HG03039 (cell line): ENCODE results near the gene EIF3D.
"Not testable (repeated sequence)": the region's sequence is repeated elsewhere in the genome, so short reads cannot be mapped to it uniquely, and the experiment has no call there.

Source experiments
- ATAC-seq: cut with Tn5 transposase; IDR thresholded peaks from one replicate; pipeline ENCODE4 v1.9.1; 2021; ENCODE audit warnings: mild to moderate bottlenecking, moderate library complexity; ENCODE audit not compliant: unreplicated experiment

Gene EIF3D

DNA sequence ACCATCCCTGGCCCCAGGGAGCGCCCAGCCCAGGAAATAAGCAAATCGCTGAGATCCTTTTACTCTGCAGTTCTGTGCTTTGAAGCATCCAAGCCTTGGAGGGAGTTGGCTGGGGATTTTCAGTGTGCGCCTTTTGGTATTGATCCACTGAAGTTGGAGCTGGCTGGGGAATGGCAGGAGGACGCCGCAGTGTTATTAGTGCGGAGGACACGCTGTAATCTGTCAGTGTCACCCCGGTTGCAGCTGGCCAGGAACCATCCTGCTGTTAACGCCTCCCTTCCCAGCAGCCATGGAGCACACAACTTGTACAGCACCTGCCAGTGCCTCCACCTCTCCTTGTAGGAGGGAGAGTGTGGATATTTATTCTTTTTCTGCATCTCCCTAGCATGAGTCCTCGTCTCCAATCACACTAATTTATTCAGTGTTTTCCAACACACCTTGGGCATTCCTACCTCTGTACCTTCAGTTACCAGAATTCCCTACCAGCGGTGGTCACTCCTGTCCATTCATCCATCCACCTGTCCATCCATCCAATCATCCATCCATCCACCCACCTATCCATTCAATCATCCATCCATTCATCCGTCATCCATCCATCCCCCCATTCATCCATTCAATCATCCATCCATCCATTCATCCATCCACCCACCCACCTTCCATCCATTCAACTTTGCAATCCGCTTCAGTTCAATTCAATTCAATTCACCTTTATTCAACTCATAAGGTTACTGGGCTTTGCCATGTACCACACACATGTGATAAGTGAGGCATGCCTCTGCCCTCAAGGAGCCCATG, 21.9 kb upstream of the EIF3D start:
- no peak for ATAC-seq

GRCh38 chr22:36549033-36549432, 20.1 kb upstream of the EIF3D start:
- no peak for ATAC-seq

DNA sequence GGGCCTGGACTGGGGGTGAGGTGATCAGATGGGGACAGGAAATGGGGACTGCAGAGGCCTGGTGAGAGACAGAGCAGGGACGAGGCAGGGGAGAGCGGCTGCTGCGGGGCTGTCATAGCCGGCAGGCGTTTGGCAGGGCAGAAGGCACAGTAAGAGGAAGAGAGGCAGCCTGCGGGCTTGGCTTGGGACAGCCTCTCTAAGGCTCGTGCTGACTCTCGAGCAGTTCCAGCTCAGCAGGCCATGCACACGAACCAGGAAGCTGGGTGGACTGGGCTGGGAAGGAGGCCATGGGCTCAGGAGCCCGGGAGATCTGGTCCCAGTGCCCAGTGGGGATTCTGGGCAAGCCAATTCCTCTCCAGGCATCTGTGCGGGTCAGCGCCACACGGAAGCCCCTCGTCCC, 19.6 kb upstream of the EIF3D start:
- ATAC-seq: no peak

DNA sequence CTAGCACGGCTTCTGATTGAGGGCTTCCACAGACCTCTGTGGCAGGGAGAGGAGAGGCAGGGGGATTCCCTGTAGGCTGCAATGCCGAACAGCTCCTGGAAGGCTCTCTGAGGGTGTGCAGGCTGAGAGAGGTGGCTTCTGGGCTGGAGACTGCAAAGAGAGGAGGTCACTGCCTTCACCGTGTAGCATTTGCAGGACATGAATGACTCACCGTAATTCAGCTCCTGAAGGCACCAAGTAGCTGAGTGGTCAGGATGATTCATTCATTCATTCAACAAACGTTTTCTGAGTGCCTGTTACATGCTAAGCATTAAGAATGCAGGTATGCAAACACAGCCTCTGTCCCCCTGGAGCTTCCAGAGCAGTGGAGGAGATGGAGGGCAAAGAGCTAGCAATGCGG, 18.0 kb upstream of the EIF3D start:
- ATAC-seq: no peak

DNA sequence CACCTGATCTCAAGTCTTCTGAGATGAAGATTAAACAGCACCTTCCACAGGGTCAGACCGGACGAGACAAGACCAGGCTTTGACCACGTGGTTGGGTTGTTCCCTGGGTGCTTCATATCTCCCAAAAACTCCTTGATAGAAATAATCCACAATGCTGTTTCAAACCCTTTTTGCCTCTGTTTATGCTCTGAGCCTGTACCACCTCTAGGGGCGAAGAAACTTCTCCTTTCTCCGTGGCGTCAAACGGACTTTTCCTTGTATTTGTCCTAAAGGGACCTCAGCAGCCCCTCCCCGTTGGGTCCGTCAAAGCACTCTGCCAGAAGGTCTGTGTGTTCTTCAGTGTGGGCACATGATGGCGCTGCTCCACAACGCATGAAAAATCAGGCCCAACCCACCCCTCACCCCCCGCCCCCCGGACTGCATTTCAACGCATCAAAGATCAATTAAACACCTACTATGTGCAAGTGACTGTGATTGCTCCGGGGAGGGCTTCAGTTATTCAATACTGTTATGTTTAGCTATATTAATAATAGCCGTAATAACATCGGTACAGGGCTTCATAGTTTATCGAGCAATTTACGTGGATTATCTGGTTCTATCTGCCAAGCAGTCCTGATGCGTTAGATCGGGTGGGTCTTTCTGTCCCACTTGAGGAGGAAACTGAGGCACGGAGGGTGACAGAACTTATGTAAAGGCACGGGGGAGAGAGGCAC, 17.3 kb upstream of the EIF3D start:
- ATAC-seq: no peak

GRCh38 chr22:36544107-36544620, 15.2 kb upstream of the EIF3D start:
- no peak for ATAC-seq

DNA sequence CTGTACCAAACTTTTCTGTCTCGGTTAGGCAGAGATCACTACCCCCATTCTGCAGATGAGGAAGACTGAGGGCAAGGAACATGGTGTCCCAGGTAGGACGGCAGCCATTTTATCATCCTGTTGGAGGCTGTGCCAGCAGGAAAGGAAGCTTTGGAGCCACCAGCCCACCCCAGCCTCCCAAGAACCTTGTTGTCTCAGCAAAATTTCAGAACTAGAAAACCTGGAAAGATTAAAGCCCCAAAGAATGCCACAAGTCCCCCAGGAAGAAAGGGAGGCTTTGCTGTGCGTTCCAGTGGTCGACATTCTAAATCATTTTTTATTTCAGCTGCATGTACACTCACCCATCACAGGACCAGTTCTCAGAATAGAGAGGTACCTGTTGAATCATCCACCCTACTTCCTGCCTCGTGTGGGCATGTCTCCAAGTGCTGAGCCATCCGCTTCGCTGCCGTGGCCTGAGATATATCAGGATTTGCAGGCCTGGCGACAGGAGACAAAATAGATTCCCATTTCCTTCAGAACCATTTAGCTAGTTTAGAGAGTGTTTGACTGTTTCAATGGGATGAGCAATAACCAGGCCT, 13.0 kb upstream of the EIF3D start:
- ATAC-seq: no peak

DNA sequence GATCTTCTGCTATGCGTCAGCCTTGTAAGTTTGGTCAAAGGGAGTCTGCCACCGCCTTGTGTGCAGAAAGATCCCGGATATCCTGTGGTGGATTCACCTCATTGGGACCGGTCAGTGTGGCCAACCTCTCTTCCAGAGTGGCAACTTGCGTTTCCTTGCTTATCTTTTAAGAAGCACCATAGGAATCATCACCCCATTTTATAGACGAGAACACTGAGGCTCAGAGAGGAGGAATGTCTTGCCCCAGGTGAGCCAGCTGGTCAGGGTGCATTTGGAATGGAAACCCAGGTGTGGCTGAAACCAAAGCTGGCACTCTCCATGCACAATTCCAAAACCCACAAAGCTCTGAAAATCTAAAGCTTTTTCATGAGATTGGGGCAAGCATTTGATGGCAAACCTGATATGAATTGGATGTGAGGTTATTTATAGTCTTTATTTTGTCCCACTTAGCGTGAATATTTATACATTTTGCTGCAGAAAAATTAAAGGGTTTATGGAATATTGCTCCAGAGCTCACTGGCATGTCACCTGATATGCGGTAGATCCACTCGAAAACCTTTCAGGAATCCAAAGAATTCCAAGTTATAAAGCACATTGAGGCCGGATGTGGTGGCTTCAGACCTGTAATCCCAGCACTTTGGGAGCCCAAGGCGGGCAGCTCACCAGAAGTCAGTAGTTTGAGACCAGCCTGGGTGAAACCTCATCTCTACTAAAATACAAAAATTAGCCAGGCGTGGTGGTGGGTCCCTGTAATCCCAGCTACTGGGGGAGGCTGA, 12.1 kb upstream of the EIF3D start:
- ATAC-seq: no peak

- no peak for ATAC-seq
These were observed 9.6 kb upstream of the EIF3D start for GRCh38 chr22:36538529-36538928.

- ATAC-seq: no peak
These were observed 7.8 kb upstream of the EIF3D start for GRCh38 chr22:36536717-36537116.

GRCh38 chr22:36533320-36533719, 4.4 kb upstream of the EIF3D start:
- ATAC-seq: not testable (repeated sequence)

DNA sequence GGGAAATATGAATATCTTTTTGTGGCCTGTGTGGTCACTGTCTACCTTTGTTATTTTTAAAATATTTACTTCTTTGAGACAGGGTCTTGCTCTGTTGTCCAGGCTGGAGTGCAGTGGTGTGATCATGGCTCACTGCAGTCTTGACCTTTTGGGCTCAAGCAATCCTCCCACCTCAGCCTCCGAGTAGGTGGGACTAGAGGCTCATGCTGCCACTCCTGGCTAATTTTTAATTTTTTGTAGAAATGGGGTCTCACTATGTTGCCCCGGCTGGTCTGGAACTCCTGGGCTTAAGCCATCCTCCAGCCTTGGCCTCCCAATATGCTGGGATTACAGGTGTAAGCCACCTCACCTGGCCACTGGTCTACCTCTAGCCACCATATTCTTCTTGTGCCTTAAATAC, 3.5 kb upstream of the EIF3D start:
- no peak for ATAC-seq

- no peak for ATAC-seq
These were observed 625 bp downstream of the EIF3D start for GRCh38 chr22:36528341-36528740.

GRCh38 chr22:36522662-36523061, 6.3 kb downstream of the EIF3D start:
- ATAC-seq: no peak

DNA sequence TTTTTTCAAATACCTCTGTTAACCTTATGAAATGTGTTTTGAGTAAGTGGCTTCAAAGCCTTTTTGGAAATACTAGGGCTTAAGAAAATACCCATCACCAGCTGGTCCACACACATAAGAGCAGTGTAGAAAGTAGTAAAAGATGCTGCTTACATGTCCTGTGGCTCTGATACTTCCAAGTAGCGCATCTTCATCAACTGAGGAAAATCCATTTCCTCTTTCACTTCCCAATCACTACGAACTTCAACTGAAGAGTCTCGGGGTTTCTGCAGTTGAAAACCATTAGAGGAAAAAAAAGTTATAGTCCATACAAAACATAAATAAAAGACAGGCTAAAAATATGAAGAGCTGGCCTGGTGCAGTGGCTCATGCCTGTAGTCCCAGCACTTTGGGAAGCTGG, 8.5 kb downstream of the EIF3D start:
- ATAC-seq: no peak

DNA sequence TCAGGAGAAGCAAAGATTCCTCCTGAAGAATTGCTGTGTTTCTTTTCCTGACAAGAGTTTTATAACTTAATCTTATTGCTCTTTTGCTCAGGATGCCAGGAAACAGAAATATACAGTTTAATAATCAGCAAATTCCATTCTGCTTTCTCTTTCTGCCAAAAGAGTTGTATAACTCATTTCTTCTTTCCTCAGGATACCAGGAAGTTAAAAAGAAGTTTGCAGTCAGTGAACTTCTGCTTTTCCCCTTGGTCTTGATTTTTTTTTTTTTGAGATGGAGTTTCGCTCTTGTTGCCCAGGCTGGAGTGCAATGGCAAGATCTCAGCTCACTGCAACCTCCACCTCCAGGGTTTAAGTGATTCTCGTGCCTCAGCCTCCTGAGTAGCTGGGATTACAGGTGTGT, 9.1 kb downstream of the EIF3D start:
- not testable (repeated sequence) for ATAC-seq

GRCh38 chr22:36514766-36515165, 14.2 kb downstream of the EIF3D start:
- no peak for ATAC-seq

GRCh38 chr22:36512991-36513390, 16.0 kb downstream of the EIF3D start:
- ATAC-seq: no peak

DNA sequence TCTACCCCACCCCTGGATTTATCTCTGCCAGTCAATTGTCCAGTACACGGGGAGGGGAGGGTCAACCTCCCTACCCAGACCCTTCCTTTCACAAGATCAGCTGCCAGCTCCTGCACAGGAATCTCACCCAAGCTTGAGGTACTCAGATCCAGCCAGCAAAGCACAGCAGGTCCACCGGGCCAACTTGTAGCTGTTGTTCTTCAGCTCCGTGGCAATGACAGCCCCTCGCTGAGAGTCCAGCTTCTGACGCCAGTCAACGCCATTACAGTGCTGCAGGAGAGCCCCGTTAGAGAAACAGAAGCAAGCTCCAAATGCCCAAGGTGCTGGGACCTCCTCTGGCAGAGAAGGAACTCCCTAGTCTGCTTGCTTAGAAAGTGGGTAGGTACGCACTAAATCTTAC, 16.6 kb downstream of the EIF3D start:
- no peak for ATAC-seq

GRCh38 chr22:36510966-36511881, 17.7 kb downstream of the EIF3D start:
- ATAC-seq: no peak
